Activated CD8-positive, alpha-beta memory T cell treated with anti-CD3 and anti-CD28 coated beads for 4 hours (primary cell): ENCODE data around the gene SCP2.

Source experiments
- DNase-seq, 2 donors: peaks; one replicate each; pipeline ENCODE4 v3.0.0-alpha.2; 2020; ENCODE audit warnings: low read depth in 2 of 2

SCP2 gene

GRCh38 chr1:53068314-53069099 lies 141.4 kb downstream of the SCP2 start:
- DNase-seq, result no peak

- no peak for DNase-seq
These were observed 142.2 kb downstream of the SCP2 start for GRCh38 chr1:53069265-53069662.

DNA sequence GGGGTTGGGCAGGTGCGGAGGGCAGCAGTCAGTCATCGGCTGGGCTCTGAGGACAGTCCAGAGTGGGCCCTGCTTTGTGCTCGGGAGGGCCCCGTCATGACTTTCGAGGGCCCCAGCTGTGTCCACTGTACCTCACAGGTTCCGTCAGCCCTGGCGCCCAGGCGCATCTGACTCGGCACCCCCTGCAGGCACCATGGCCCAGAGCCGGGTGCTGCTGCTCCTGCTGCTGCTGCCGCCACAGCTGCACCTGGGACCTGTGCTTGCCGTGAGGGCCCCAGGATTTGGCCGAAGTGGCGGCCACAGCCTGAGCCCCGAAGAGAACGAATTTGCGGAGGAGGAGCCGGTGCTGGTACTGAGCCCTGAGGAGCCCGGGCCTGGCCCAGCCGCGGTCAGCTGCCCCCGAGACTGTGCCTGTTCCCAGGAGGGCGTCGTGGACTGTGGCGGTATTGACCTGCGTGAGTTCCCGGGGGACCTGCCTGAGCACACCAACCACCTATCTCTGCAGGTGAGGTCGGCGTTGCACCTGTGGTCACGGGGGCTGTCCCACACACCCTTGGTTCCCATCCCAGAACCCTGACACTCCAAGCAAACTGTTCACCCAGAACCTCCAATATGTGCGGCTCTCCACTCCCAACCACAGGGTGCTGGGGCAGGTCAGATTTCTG lies 142.7 kb downstream of the SCP2 start:
- DNase-seq, result no peak

DNA sequence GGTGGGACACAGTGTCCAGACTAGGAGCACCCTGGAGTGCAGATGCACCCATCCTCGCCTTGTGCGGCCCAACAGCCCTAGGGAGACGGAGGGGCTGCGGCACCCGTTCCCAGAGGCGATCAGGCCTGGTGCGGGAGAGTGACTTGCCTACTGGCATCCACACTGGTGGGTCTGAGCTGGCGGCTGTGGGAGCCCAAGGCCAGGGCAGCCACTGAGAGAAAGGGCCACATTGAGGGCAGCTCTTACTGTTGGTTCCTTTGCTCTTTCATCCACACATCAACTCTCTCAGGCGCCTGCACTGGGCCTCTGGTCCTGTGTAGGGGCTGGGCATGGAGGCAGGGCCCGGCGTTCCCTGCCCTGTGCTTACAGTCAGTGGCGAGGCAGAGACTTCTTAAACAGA lies 143.5 kb downstream of the SCP2 start:
- DNase-seq, result no peak

- DNase-seq, result no peak
These were observed 144.2 kb downstream of the SCP2 start for GRCh38 chr1:53071167-53071865.

DNA sequence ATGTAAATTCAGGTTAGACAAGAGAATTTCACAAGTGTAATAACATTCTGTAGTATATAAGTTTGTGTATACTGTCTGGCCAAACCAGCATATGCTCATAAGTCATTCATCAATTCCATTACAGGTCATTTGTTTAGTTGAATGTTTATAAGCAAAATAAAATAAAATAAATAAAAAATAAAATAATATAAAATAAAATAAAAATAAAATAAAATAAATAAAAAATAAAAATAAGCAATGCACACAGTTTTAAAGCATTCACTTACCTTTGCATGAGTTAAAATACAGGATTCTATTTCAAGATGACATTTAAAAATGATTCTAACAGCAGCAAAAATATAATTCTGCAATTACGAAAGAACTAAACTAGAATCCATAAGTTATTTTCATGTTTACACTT lies 144.8 kb downstream of the SCP2 start:
- no peak for DNase-seq

DNA sequence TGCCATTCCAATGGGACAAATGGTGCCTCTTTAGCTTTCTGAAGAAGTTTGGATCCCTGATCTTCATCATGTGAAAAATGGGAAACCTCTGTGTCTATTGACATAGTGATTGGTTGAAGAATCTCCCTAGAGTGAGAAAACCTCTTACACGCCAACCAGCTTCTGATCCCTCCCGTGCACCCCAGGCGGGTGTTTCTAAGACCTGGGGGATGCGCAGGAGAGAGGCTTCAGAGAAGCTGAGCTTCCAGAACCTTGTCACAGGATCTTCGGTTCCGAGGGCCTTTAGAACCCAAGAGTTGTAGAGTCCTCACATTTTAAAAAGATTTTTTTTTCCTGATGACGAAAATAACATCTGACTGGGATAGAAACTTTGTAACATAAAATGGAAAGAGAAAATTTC lies 146.2 kb downstream of the SCP2 start:
- DNase-seq, result no peak

DNA sequence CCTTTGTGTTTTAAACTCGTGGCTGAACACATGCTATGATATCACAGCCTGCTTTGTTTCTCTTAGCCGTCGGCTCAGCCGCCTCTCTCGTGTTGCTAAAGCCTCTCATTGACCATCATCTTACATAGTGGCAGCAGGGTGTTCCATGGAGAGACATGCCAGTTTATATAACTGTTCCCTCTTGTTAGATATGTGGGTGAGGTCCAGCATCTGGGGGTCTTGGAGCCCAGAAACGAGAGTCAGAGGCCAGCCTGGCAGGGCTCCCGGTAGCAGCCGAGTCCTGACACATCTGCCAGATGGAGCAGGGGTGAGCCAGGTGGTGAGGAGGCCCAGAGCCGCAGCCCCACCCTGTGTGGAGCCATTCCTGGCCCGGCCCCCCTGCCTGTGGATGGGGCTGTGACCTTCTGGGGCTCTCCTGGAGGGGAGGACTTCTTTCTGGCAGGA lies 146.8 kb downstream of the SCP2 start:
- no peak for DNase-seq

DNA sequence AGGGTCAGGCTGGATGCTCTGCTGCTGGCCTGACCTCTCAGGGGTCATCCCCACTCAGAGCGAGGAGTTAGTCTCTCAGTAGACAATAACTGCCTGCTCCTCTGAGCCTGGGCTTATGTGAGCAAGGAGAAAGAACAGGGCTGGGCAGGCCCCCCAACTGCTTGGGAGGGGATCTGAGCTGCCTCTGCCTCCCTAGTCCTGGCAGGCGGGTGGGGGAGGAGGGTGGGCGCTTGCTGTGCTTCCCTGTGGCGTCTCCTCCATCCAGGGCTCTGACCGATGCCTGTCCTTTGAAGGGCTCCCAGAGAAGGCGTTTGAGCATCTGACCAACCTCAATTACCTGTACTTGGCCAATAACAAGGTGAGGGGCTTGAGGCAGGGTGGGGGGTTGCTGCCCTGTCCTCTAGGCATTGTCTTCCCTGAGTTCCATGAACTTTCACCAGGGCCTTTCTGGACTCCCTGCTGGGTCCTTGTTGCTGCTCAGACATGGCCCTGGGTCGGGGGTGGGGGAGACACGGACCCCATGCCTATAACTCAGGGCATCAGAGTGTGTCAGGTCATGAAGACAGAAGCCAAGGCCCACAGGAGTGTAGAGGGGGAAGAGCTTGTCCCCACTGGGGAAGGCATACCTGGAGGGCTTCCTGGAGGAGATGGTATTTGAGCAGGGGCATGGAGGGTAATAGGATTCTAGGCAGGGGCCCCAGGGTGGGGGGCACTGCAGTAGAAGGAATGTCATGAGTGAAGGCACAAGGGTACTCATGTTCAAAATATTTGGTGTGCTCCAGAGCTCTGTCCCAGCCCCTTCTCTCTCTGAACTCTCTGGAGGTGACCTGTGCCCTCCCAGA lies 147.5 kb downstream of the SCP2 start:
- DNase-seq, result no peak

DNA sequence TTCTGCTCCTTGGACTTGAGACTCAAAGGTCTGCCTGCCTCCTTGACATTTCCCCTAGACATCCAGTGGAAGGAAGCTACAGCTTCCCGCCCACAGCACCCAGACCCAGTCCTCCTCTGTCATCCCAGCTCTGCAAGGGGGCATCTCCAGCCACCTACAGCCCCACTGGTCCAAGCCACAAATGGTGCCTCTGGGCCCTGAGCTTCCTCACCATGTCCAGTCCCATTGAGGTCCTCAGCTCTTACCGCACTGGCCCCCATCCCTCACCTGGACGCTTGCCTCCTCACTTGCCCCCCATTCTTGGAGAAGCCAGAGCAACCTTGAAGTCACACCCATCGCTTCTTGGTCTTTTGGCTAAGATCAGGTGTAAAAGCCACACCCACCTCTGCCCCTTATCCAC lies 148.1 kb downstream of the SCP2 start:
- DNase-seq, result no peak

- no peak for DNase-seq
These were observed 148.7 kb downstream of the SCP2 start for GRCh38 chr1:53075761-53076163.

DNA sequence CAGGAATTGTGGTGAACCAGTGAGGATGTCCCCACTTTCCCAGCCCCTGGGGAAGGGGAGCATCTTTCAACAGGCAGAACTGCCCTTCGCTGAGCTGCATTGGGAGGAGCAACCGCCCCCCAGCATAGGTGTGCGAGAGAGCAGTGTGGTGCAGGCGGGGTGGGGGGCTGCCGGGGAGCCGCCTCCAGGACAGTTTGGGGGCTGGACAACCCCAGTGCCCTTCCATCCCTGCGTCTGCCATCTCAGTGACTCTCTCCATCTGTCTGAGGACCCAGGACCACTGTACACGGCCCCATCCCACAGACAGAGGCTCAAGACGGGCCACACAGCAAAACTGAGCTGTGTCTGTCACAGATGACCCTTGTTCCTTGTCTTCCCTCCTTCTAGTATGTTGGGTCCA lies 149.1 kb downstream of the SCP2 start:
- DNase-seq, result no peak

- no peak for DNase-seq
These were observed 149.9 kb downstream of the SCP2 start for GRCh38 chr1:53076721-53077598.

DNA sequence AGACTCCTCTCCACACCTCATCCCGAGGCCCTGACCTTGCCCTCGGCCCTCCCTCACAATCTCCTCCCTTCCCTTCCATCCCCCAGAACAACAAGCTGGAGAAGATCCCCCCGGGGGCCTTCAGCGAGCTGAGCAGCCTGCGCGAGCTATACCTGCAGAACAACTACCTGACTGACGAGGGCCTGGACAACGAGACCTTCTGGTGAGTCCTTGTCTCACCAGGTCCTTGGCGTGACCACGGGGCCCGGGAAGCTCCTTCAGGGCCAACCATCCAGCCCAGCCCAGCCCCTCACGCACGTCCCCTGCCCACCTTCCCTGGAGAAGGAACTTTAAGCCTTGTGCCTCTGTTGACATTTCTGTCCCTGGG lies 150.5 kb downstream of the SCP2 start:
- no peak for DNase-seq

DNA sequence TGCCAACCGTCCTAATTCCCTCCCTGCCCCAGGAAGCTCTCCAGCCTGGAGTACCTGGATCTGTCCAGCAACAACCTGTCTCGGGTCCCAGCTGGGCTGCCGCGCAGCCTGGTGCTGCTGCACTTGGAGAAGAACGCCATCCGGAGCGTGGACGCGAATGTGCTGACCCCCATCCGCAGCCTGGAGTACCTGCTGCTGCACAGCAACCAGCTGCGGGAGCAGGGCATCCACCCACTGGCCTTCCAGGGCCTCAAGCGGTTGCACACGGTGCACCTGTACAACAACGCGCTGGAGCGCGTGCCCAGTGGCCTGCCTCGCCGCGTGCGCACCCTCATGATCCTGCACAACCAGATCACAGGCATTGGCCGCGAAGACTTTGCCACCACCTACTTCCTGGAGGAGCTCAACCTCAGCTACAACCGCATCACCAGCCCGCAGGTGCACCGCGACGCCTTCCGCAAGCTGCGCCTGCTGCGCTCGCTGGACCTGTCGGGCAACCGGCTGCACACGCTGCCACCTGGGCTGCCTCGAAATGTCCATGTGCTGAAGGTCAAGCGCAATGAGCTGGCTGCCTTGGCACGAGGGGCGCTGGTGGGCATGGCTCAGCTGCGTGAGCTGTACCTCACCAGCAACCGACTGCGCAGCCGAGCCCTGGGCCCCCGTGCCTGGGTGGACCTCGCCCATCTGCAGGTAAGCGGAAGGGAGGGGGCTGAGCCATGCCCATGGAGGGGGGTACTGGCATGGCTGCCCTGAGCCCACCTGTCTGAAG lies 151.4 kb downstream of the SCP2 start:
- no peak for DNase-seq

DNA sequence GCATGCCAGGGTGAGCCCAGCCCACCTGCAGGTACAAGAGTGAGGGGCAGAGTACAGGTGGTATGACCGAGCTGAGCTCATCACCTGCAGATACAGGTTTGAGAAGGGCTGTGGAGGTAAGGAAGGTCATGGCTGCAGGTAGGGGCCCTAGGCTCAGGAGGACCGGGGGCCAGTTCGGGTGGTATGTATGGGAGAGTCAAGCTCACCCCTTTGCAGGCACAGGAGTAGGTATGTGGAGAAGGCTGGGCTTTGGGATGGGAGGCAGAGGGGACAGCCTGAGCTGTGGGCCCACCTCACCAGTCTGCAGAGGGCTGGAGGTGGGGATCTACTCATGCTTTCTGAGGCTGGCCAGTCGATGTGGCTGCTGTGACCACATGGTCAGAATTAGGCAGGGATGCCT lies 152.2 kb downstream of the SCP2 start:
- DNase-seq, result no peak

DNA sequence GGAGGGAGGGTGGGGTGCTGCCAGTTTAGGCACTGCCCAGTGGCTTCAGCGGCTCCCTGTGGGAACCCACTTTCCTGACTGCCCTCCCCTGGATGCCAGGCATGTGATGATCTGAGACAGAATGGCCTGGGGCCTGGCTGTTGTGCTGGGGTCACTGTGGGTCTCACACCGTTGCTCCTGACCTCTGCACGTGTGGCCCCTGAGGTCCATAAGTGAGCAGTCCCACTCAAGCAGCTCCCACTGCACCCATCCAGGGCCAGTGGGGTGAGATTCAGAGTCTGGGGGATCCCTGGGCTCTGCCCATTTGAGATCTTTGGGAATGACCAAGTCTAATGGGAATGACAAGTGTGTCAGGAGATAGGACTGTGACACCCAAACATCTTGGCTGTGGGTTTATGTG lies 153.0 kb downstream of the SCP2 start:
- DNase-seq, result no peak

DNA sequence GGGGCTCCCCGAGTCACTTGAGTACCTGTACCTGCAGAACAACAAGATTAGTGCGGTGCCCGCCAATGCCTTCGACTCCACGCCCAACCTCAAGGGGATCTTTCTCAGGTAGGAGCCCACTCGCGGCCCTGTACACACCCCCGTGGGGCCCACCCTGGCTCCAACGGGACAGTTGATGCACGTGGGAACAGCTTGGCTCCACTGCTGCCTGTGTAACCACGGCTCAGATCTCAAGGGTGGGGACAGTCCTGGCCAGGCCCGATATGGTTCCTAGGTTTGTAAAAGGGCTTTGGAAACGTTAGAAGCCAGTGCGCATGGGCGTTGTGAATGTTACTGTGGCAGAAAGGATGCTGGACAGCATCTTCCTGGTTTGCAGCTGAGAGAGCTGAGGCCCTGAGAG lies 153.7 kb downstream of the SCP2 start:
- no peak for DNase-seq

GRCh38 chr1:53081384-53082066 lies 154.4 kb downstream of the SCP2 start:
- DNase-seq, result no peak
